KOPT-K1 (cell line): ENCODE data around the gene LIN7A.

Experiments
- H3K27ac ChIP-seq: fragments of 200-600 bp; sonication (generic); 2 replicates; pipeline ENCODE4 v1.5.1; 2016; ENCODE audit warnings: antibody characterized with exemption, mild to moderate bottlenecking, low read depth, low read length; ENCODE audit not compliant: poor library complexity, severe bottlenecking
- H3K36me3 ChIP-seq: fragments of 200-600 bp; sonication (generic); 2 replicates; pipeline ENCODE4 v1.5.1; 2017; ENCODE audit warnings: antibody characterized with exemption, mild to moderate bottlenecking, low read length, moderate library complexity; ENCODE audit not compliant: insufficient read depth
- H3K9me3 ChIP-seq: fragments of 200-600 bp; sonication (generic); 2 replicates; pipeline ENCODE4 v1.5.1; 2017; ENCODE audit warnings: antibody characterized with exemption, low read length, mild to moderate bottlenecking; ENCODE audit not compliant: insufficient read depth, poor library complexity, severe bottlenecking

LIN7A gene

GRCh38 chr12:80938397-80938796, 663 bp upstream of the LIN7A start:
- no peak overlapping the region for H3K27ac ChIP-seq
- H3K9me3 ChIP-seq, result no peaks in the 10 kb centered on the region
- no peaks in the 10 kb centered on the region for H3K36me3 ChIP-seq

- Histone ChIP-seq H3K27ac (no peak overlapping the region), H3K36me3 (no peaks in the 10 kb centered on the region), H3K9me3 (no peaks in the 10 kb centered on the region)
Measured at GRCh38 chr12:80936642-80937390, 918 bp downstream of the LIN7A start.

- no peaks in the 10 kb centered on the region for H3K36me3 ChIP-seq
- no peak overlapping the region for H3K27ac ChIP-seq
- no peaks in the 10 kb centered on the region for H3K9me3 ChIP-seq
Measured at GRCh38 chr12:80936353-80936641, 1.4 kb downstream of the LIN7A start.

- Histone ChIP-seq H3K27ac (no peak overlapping the region), H3K36me3 (no peaks in the 10 kb centered on the region), H3K9me3 (no peaks in the 10 kb centered on the region)
Measured at GRCh38 chr12:80935111-80935510, 2.6 kb downstream of the LIN7A start.

GRCh38 chr12:80925983-80926382, 11.8 kb downstream of the LIN7A start:
- no peaks in the 10 kb centered on the region for H3K36me3 ChIP-seq
- H3K27ac ChIP-seq, result no peak overlapping the region
- no peaks in the 10 kb centered on the region for H3K9me3 ChIP-seq

GRCh38 chr12:80925237-80925636, 12.5 kb downstream of the LIN7A start:
- Histone ChIP-seq H3K27ac (no peak overlapping the region), H3K36me3 (no peaks in the 10 kb centered on the region), H3K9me3 (no peaks in the 10 kb centered on the region)

GRCh38 chr12:80924437-80924836, 13.3 kb downstream of the LIN7A start:
- Histone ChIP-seq H3K36me3 (no peaks in the 10 kb centered on the region), H3K9me3 (no peaks in the 10 kb centered on the region), H3K27ac (no peak overlapping the region)

- H3K9me3 ChIP-seq, result no peaks in the 10 kb centered on the region
- H3K36me3 ChIP-seq, result no peaks in the 10 kb centered on the region
- no peak overlapping the region for H3K27ac ChIP-seq
Measured at GRCh38 chr12:80920006-80920405, 17.7 kb downstream of the LIN7A start.

GRCh38 chr12:80917651-80918050, 20.1 kb downstream of the LIN7A start:
- Histone ChIP-seq H3K27ac (no peak overlapping the region), H3K9me3 (no peaks in the 10 kb centered on the region), H3K36me3 (no peaks in the 10 kb centered on the region)

GRCh38 chr12:80912901-80913770, 24.6 kb downstream of the LIN7A start:
- Histone ChIP-seq H3K36me3 (no peaks in the 10 kb centered on the region), H3K9me3 (no peaks in the 10 kb centered on the region), H3K27ac (no peak overlapping the region)

GRCh38 chr12:80909370-80909769, 28.4 kb downstream of the LIN7A start:
- no peaks in the 10 kb centered on the region for H3K36me3 ChIP-seq
- no peak overlapping the region for H3K27ac ChIP-seq
- H3K9me3 ChIP-seq, result no peaks in the 10 kb centered on the region

- H3K27ac ChIP-seq, result no peak overlapping the region
- no peaks in the 10 kb centered on the region for H3K36me3 ChIP-seq
Measured at GRCh38 chr12:80902711-80903110, 35.0 kb downstream of the LIN7A start.

GRCh38 chr12:80901661-80902060, 36.1 kb downstream of the LIN7A start:
- H3K36me3 ChIP-seq, result no peaks in the 10 kb centered on the region
- no peak overlapping the region for H3K27ac ChIP-seq
- no peaks in the 10 kb centered on the region for H3K9me3 ChIP-seq

More at GRCh38 chr12:80902711-80903110, 35.0 kb downstream of the LIN7A start:
- H3K9me3 ChIP-seq, result no peaks in the 10 kb centered on the region

GRCh38 chr12:80895240-80895639, 42.5 kb downstream of the LIN7A start:
- Histone ChIP-seq H3K27ac (no peak overlapping the region), H3K9me3 (no peaks in the 10 kb centered on the region), H3K36me3 (no peaks in the 10 kb centered on the region)

- Histone ChIP-seq H3K9me3 (no peaks in the 10 kb centered on the region), H3K36me3 (no peaks in the 10 kb centered on the region), H3K27ac (no peak overlapping the region)
Measured at GRCh38 chr12:80894179-80894578, 43.6 kb downstream of the LIN7A start.
